SH-SY5Y (cell line): ENCODE measurements around the gene BAG1.

Source experiments
- GATA2 ChIP-seq: IDR thresholded peaks from 2 replicates; pipeline ENCODE4 v1.6.1; 2011; ENCODE audit warnings: mild to moderate bottlenecking, low read depth, low read length
- GATA3 ChIP-seq: IDR thresholded peaks from 2 replicates; pipeline ENCODE4 v1.6.1; 2011; ENCODE audit warnings: low read depth, mild to moderate bottlenecking, low read length, moderate library complexity

DNA sequence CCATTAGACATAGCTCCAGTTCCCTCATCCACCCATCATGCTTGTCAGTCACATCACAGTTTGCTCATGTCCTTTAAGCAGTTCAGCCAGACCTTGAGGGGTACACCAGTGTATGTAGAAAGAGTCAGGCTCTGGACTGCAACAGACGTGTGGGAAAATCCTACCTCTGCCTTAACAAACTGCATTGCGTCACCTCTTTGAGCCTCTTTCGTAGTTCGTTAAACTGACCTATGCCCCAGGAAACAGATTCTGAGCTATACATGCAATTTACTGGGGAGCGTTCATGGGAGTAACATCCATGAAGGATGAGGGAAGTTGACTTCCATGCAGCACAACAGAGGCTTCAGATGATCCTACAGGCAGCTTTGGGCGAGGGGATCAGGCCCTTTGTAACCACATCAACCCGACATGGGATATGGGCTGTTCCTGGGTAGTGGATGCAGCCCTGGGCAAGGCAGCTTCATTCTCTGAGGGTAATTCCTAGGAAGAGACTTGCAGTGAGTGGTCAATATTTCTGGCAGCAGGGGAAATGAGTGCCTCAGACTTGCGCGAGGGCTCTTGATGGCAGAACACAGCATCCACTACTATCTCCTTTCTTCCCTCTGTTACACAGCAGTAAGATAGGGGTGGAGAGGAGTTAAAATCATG is 20.2 kb downstream of the BAG1 start:
- TF ChIP-seq GATA3 (no peak), GATA2 (no peak)
